OCI-LY7 (cell line): ENCODE measurements around the gene MTHFSD. TPM values are rescaled to one million over a fixed set of nuclear protein-coding genes. Genes with fewer than 3 reads are reported as not detected.

Experiments used
- BruUV-seq: library from RNA; stranded (reverse); fragments of 400-500 nt; replicated peaks from 2 replicates; lab custom pipeline; 2021; lab: Mats Ljungman, UMichigan
- CTCF ChIA-PET: fragments of 300-600 bp; sonication (Branson Sonifier 250); formaldehyde crosslinking; loops from one replicate; lab custom pipeline; 2022; ENCODE audit warnings: antibody characterized with exemption; ENCODE audit not compliant: unreplicated experiment; lab: Charles Lee
- POLR2A ChIA-PET: fragments of 300-600 bp; sonication (Branson Sonifier 250); formaldehyde crosslinking; loops from one replicate; lab custom pipeline; 2022; ENCODE audit warnings: antibody characterized with exemption; lab: Charles Lee
- DNase-seq: peaks from one replicate; pipeline ENCODE4 v3.0.0-alpha.2; 2015; ENCODE audit warnings: low spot score
- H2AFZ ChIP-seq: fragments of 200-600 bp; sonication (generic), shearing (Covaris generic); 2 replicates; pipeline ENCODE4 v1.6.1; 2014; ENCODE audit warnings: mild to moderate bottlenecking, antibody characterized with exemption, low read length, moderate library complexity
- H3K27ac ChIP-seq: fragments of 200-600 bp; sonication (generic); 2 replicates; pipeline ENCODE4 v1.5.1; 2014; ENCODE audit warnings: mixed run types, low read depth, mild to moderate bottlenecking, moderate library complexity, low read length, inconsistent platforms; ENCODE audit not compliant: poor library complexity, severe bottlenecking
- H3K36me3 ChIP-seq: fragments of 200-600 bp; sonication (generic); 2 replicates; pipeline ENCODE4 v1.6.1; 2014; ENCODE audit warnings: mild to moderate bottlenecking, antibody characterized with exemption, low read length, moderate library complexity, mixed read lengths; ENCODE audit not compliant: insufficient read depth
- H3K4me1 ChIP-seq: fragments of 200-600 bp; sonication (generic); 2 replicates; pipeline ENCODE4 v1.5.1; 2014; ENCODE audit warnings: mild to moderate bottlenecking, low read length; ENCODE audit not compliant: insufficient read depth, poor library complexity, severe bottlenecking
- H3K4me2 ChIP-seq: fragments of 200-600 bp; sonication (generic); 2 replicates; pipeline ENCODE4 v1.6.1; 2014; ENCODE audit warnings: mild to moderate bottlenecking, low read length
- H3K4me3 ChIP-seq: fragments of 200-600 bp; sonication (generic); 2 replicates; pipeline ENCODE4 v1.5.1; 2014; ENCODE audit warnings: mild to moderate bottlenecking, low read depth, low read length; ENCODE audit not compliant: poor library complexity, severe bottlenecking
- H3K79me2 ChIP-seq: fragments of 200-600 bp; sonication (generic); 2 replicates; pipeline ENCODE4 v1.6.1; 2016; ENCODE audit warnings: low read depth, mild to moderate bottlenecking, low read length, moderate library complexity, mixed read lengths; ENCODE audit not compliant: insufficient read depth
- H3K9me2 ChIP-seq: fragments of 200-600 bp; sonication (generic); 2 replicates; pipeline ENCODE4 v1.6.1; 2016; ENCODE audit warnings: mild to moderate bottlenecking, low read length, mixed read lengths; ENCODE audit not compliant: insufficient read depth
- H3K9me3 ChIP-seq: fragments of 200-600 bp; sonication (generic); 2 replicates; pipeline ENCODE4 v1.6.1; 2014; ENCODE audit warnings: mild to moderate bottlenecking, mixed run types, low read length, mixed read lengths
- H4K20me1 ChIP-seq: fragments of 200-600 bp; sonication (generic); 2 replicates; pipeline ENCODE4 v1.6.1; 2014; ENCODE audit warnings: mild to moderate bottlenecking, antibody characterized with exemption, low read length, moderate library complexity, mixed read lengths; ENCODE audit not compliant: insufficient read depth
- CTCF ChIP-seq: fragments of 200-600 bp; sonication (generic); conservative IDR thresholded peaks from 2 replicates; pipeline ENCODE4 v1.5.1; 2014; ENCODE audit warnings: mild to moderate bottlenecking, antibody characterized with exemption, low read length, moderate library complexity, mixed read lengths
- EZH2phosphoT487 ChIP-seq: fragments of 200-600 bp; sonication (generic); IDR thresholded peaks from 2 replicates; pipeline ENCODE4 v1.6.1; 2018; ENCODE audit warnings: low read depth, borderline replicate concordance, mild to moderate bottlenecking, mixed run types, antibody characterized with exemption, low read length, moderate library complexity, mixed read lengths
- intact Hi-C: fragments of 100-400 bp; cut with micrococcal nuclease; formaldehyde crosslinking; loops from one replicate; pipeline ENCODE4 v1.10.0; 2022; ENCODE audit not compliant: unreplicated experiment
- total RNA-seq, 2 experiments: library from RNA; depleted of rRNA in 1 of 2; stranded (reverse); fragments of >200 nt in 1 of 2; shearing (Covaris generic) in 1 of 2; gene quantifications; 2 replicates each; pipeline ENCODE4 v1.2.3, GENCODE V29; 2014 to 2022

Gene MTHFSD
- total RNA-seq, 2 experiments from 2014 or later = 12.2 to 26.0 TPM

GRCh38 chr16:86502856-86503748, 51.9 kb downstream of the MTHFSD start:
- Histone ChIP-seq H3K4me2 (no peak overlapping the region), H3K27ac (no peak overlapping the region), H3K4me1 (no peaks in the 10 kb centered on the region), H4K20me1 (no peaks in the 10 kb centered on the region), H2AFZ (no peak overlapping the region), H3K9me3 (no peaks in the 10 kb centered on the region), H3K9me2 (no peaks in the 10 kb centered on the region), H3K36me3 (no peaks in the 10 kb centered on the region), H3K4me3 (no peak overlapping the region), H3K79me2 (no peaks in the 10 kb centered on the region)
- no peak for TF ChIP-seq CTCF
- no peak for TF ChIP-seq EZH2phosphoT487
- POLR2A ChIA-PET = no interaction called here
- DNase-seq = no peak
- no TSS peak for BruUV-seq
- intact Hi-C loops = no loop called here
- CTCF ChIA-PET = no interaction called here

- H2AFZ ChIP-seq = no peak overlapping the region
- H3K9me2 ChIP-seq = no peaks in the 10 kb centered on the region
- TF ChIP-seq EZH2phosphoT487 (no peak), CTCF (no peak)
- intact Hi-C loops = no loop called here
- no peak overlapping the region for H3K4me3 ChIP-seq
- no peaks in the 10 kb centered on the region for H3K79me2 ChIP-seq
- no peak overlapping the region for H3K4me2 ChIP-seq
- ChIA-PET POLR2A (no interaction called here), CTCF (no interaction called here)
- no peaks in the 10 kb centered on the region for H3K36me3 ChIP-seq
- H3K27ac ChIP-seq = no peak overlapping the region
- H3K9me3 ChIP-seq = no peaks in the 10 kb centered on the region
- H3K4me1 ChIP-seq = no peaks in the 10 kb centered on the region
- no TSS peak for BruUV-seq
- no peak for DNase-seq
- H4K20me1 ChIP-seq = no peaks in the 10 kb centered on the region
These were observed 52.8 kb downstream of the MTHFSD start for GRCh38 chr16:86501989-86502855.
